K562 (cell line): ENCODE results near the gene LBHD2. TPM values are rescaled to one million over a fixed set of nuclear protein-coding genes. Genes with fewer than 3 reads are reported as not detected.

Source experiments
- BCL6 ChIP-seq: fragments of 250-450 bp; sonication (Bioruptor Pico); IDR thresholded peaks from 2 replicates; pipeline ENCODE4 v1.4.0; 2020
- BCOR ChIP-seq: fragments of 450-650 bp; IDR thresholded peaks from 2 replicates; pipeline ENCODE4 v1.6.1; 2016
- DMBX1 ChIP-seq: fragments of 250-450 bp; sonication (Bioruptor Pico); IDR thresholded peaks from 2 replicates; pipeline ENCODE4 v1.8.0; 2022; ENCODE audit warnings: inconsistent platforms, mild to moderate bottlenecking, moderate library complexity, borderline replicate concordance
- ETV1 ChIP-seq: fragments of 450-650 bp; conservative IDR thresholded peaks from 2 replicates; pipeline ENCODE4 v1.6.1; 2016; ENCODE audit warnings: missing genetic modification characterization, control low read depth, low read depth, missing compliant biosample characterization
- HNRNPLL ChIP-seq: fragments of 200-400 bp; formaldehyde crosslinking; IDR thresholded peaks from 2 replicates; pipeline ENCODE4 v1.6.1; 2017; ENCODE audit warnings: low read length, low read depth, mild to moderate bottlenecking; ENCODE audit not compliant: poor library complexity, severe bottlenecking
- IFI16 ChIP-seq: fragments of 250-450 bp; sonication (Bioruptor Pico); IDR thresholded peaks from 2 replicates; pipeline ENCODE4 v2.1.2; 2022; ENCODE audit warnings: mild to moderate bottlenecking, inconsistent platforms
- KLF1 ChIP-seq: fragments of 450-650 bp; IDR thresholded peaks from 2 replicates; pipeline ENCODE4 v1.6.1; 2016; ENCODE audit warnings: missing genetic modification characterization, missing compliant biosample characterization
- MTA1 ChIP-seq: fragments of 450-650 bp; IDR thresholded peaks from 2 replicates; pipeline ENCODE4 v1.6.1; 2017; ENCODE audit warnings: borderline replicate concordance
- NCOR1 ChIP-seq: fragments of 450-650 bp; IDR thresholded peaks from 2 replicates; pipeline ENCODE4 v1.6.1; 2016; ENCODE audit warnings: mild to moderate bottlenecking, moderate library complexity
- NR1H2 ChIP-seq: sonication (generic); formaldehyde crosslinking; IDR thresholded peaks from 2 replicates; pipeline ENCODE4 v1.4.0; 2020; ENCODE audit warnings: mild to moderate bottlenecking, missing genetic modification reagents
- NUFIP1 ChIP-seq: fragments of 450-650 bp; IDR thresholded peaks from 2 replicates; pipeline ENCODE4 v1.6.1; 2018; ENCODE audit not compliant: partially characterized antibody
- PATZ1 ChIP-seq: fragments of 250-450 bp; sonication (Bioruptor Pico); IDR thresholded peaks from 2 replicates; pipeline ENCODE4 v1.5.0; 2020; ENCODE audit warnings: mild to moderate bottlenecking, borderline replicate concordance
- PHB ChIP-seq: fragments of 250-450 bp; sonication (Bioruptor Pico); IDR thresholded peaks from 2 replicates; pipeline ENCODE4 v1.5.0; 2021
- PHB2 ChIP-seq: fragments of 450-650 bp; IDR thresholded peaks from 2 replicates; pipeline ENCODE4 v1.6.1; 2017; ENCODE audit warnings: low read depth
- PHF21A ChIP-seq: fragments of 450-650 bp; IDR thresholded peaks from 2 replicates; pipeline ENCODE4 v1.6.1; 2017; ENCODE audit warnings: low read depth, borderline replicate concordance
- PHTF2 ChIP-seq: fragments of 250-450 bp; sonication (Bioruptor Pico); IDR thresholded peaks from 2 replicates; pipeline ENCODE4 v1.5.0; 2021; ENCODE audit warnings: mild to moderate bottlenecking
- RAD51 ChIP-seq: fragments of 450-650 bp; IDR thresholded peaks from 2 replicates; pipeline ENCODE4 v1.7.1; 2016; ENCODE audit warnings: low read depth, mild to moderate bottlenecking, borderline replicate concordance
- RCOR1 ChIP-seq, 2 experiments: IDR thresholded peaks; 2 replicates each; pipeline ENCODE4 v1.6.1; 2012; ENCODE audit warnings: low read depth in 2 of 2, low read length in 2 of 2, borderline replicate concordance in 1 of 2, improper control_type of control experiment in 1 of 2
- SMARCB1 ChIP-seq: IDR thresholded peaks from 2 replicates; pipeline ENCODE4 v1.6.1; 2011; ENCODE audit warnings: improper control_type of control experiment, low read depth; ENCODE audit not compliant: insufficient read length
- TRIM24 ChIP-seq, 2 experiments: fragments of 450-650 bp; IDR thresholded peaks; 2 replicates each; pipeline ENCODE4 v1.6.1; 2016
- ZBTB1 ChIP-seq: sonication (generic); formaldehyde crosslinking; IDR thresholded peaks from 2 replicates; pipeline ENCODE4 v1.8.1; 2023; ENCODE audit warnings: missing genetic modification reagents, low read depth, mild to moderate bottlenecking, borderline replicate concordance
- ZNF324 ChIP-seq: fragments of 250-450 bp; sonication (Bioruptor Pico); IDR thresholded peaks from 2 replicates; pipeline ENCODE4 v1.4.0; 2020; ENCODE audit warnings: mild to moderate bottlenecking
- ZNF766 ChIP-seq: fragments of 200-800 bp; sonication (Bioruptor generic); conservative IDR thresholded peaks from 2 replicates; pipeline ENCODE4 v1.6.1; 2016; ENCODE audit warnings: missing genetic modification characterization, missing compliant biosample characterization
- ZSCAN32 ChIP-seq: fragments of 450-650 bp; formaldehyde crosslinking; IDR thresholded peaks from 2 replicates; pipeline ENCODE4 v1.4.0; 2020; ENCODE audit warnings: mild to moderate bottlenecking, moderate library complexity
- polyA plus RNA-seq, 8 experiments: library from polyadenylated mRNA; depleted of rRNA in 4 of 8; stranded (reverse) in 5 of 8; unstranded in 3 of 8; fragments of >200 nt; fragmentation: Nextera tagmentation in 2 of 8; fragmentation: Illumina TruSeq in 1 of 8; extraction: Ambion mirVana in 2 of 8; extraction: Trizol in 1 of 8; gene quantifications; 2 replicates each; pipeline versions ENCODE4 v1.2.1 to v1.2.3, GENCODE V29; 2011 to 2014; ENCODE audit warnings: inconsistent platforms in 1 of 8, missing spikeins in 1 of 8
- total RNA-seq, 7 experiments: library from RNA; depleted of rRNA in 6 of 7; stranded (reverse); fragments of >200 nt in 6 of 7; fragmentation: Illumina TruSeq in 2 of 7; extraction: Trizol in 2 of 7; gene quantifications; 2 replicates each; pipeline versions ENCODE4 v1.2.1 to v1.2.3, GENCODE V29; 2011 to 2021; ENCODE audit warnings: low replicate concordance in 1 of 7
- TF ChIP-seq, protein P1 (sequence below): sonication (generic); formaldehyde crosslinking; IDR thresholded peaks from 2 replicates; pipeline ENCODE4 v1.8.0; 2023; ENCODE audit warnings: mild to moderate bottlenecking, missing genetic modification reagents
- TF ChIP-seq, protein P2 (sequence below): fragments of 250-450 bp; sonication (Bioruptor Pico); IDR thresholded peaks from 2 replicates; pipeline ENCODE4 v1.8.0; 2022; ENCODE audit warnings: moderate library complexity, mild to moderate bottlenecking, inconsistent platforms

Gene LBHD2
- total and polyA plus RNA-seq, 9 of the 15 experiments (the other 6 are each of a cell fraction or from before 2014, with no cell fraction given): not detected

DNA sequence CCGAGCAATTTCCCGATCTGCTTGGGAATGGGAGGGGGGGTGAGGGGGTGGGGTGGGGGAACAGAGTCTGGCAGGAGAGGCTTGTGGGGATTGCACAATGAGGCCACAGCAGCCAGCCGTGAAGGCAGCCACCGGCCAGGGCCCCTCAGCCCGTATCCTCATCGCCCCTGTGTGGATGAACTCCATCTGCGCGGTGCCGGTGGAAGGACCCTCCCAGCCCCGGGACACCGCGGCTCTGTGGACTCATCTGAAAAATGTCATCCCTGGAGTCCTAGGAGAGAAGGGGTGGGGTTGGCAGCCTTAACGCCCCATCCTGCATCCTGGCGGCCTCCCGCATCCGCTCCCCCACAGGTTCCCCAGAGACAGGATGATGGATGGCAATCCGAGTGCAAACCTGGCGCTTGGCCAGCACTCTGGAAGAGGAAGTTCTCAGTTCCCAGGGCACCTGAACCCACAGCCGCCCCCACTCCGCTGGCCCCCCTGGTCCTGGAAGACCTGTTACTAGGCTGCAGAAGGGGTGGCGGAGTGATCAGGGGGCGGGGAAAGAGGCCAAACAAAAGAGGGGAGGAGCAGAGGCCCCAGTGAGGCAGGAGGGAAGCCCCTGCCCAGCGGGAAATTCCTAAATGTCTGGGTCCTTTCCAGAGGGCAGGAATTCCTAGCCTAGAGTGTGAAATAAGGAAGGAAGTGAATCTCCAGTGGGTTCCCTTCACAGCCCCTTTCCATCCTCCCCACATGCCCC is 38.0 kb downstream of the LBHD2 start (continued):
- TF ChIP-seq PHTF2: no peak
- no peak for TF ChIP-seq SMARCB1
- TF ChIP-seq, protein P1, sequence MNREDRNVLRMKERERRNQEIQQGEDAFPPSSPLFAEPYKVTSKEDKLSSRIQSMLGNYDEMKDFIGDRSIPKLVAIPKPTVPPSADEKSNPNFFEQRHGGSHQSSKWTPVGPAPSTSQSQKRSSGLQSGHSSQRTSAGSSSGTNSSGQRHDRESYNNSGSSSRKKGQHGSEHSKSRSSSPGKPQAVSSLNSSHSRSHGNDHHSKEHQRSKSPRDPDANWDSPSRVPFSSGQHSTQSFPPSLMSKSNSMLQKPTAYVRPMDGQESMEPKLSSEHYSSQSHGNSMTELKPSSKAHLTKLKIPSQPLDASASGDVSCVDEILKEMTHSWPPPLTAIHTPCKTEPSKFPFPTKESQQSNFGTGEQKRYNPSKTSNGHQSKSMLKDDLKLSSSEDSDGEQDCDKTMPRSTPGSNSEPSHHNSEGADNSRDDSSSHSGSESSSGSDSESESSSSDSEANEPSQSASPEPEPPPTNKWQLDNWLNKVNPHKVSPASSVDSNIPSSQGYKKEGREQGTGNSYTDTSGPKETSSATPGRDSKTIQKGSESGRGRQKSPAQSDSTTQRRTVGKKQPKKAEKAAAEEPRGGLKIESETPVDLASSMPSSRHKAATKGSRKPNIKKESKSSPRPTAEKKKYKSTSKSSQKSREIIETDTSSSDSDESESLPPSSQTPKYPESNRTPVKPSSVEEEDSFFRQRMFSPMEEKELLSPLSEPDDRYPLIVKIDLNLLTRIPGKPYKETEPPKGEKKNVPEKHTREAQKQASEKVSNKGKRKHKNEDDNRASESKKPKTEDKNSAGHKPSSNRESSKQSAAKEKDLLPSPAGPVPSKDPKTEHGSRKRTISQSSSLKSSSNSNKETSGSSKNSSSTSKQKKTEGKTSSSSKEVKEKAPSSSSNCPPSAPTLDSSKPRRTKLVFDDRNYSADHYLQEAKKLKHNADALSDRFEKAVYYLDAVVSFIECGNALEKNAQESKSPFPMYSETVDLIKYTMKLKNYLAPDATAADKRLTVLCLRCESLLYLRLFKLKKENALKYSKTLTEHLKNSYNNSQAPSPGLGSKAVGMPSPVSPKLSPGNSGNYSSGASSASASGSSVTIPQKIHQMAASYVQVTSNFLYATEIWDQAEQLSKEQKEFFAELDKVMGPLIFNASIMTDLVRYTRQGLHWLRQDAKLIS (CRISPR knock-in tag): no peak
- TF ChIP-seq HNRNPLL: no peak
- TF ChIP-seq MTA1: no peak
- TF ChIP-seq, protein P2, sequence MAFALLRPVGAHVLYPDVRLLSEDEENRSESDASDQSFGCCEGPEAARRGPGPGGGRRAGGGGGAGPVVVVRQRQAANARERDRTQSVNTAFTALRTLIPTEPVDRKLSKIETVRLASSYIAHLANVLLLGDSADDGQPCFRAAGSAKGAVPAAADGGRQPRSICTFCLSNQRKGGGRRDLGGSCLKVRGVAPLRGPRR (CRISPR knock-in tag): no peak
- TF ChIP-seq RAD51: no peak
- 0 out of 4 replicates have a peak, but pooled peaks of 1 of the 2 experiments have one; percentile 7 for TF ChIP-seq TRIM24 (IDR thresholded peaks at IDR 0.05)
- TF ChIP-seq PATZ1: no peak
- no peak for TF ChIP-seq ZSCAN32 (CRISPR knock-in tag)
- no peak for TF ChIP-seq ZNF766
- no peak for TF ChIP-seq NUFIP1
- no peak for TF ChIP-seq BCL6
- peak in 1 of 2 experiments; percentile 96; a peak in 2 of 4 replicates for TF ChIP-seq RCOR1 (IDR thresholded peaks at IDR 0.05; ENCODE audit: borderline replicate concordance in 1 of 2, low read depth in 2 of 2, low read length in 2 of 2)
- TF ChIP-seq PHF21A: no peak
- TF ChIP-seq KLF1: no peak
- no peak for TF ChIP-seq ZBTB1 (CRISPR knock-in tag)
- no peak for TF ChIP-seq PHB (CRISPR knock-in tag)
- TF ChIP-seq ZNF324: no peak
- TF ChIP-seq PHB2: no peak
- TF ChIP-seq NR1H2 (CRISPR knock-in tag): no peak
- no peak for TF ChIP-seq NCOR1
- peak; percentile 77 for TF ChIP-seq ETV1 (tag)
- no peak for TF ChIP-seq DMBX1 (CRISPR knock-in tag)
- no peak for TF ChIP-seq BCOR
- TF ChIP-seq IFI16 (CRISPR knock-in tag): no peak
